SIG-M5 treated with dmso at 0.1 percent for 504 hours (cell line): ENCODE measurements around the gene SRGAP1.
"Not testable (repeated sequence)": the region's sequence is repeated elsewhere in the genome, so short reads cannot be mapped to it uniquely, and the experiment has no call there.

Experiments
- DNase-seq: peaks from one replicate; lab custom pipeline; 2025; ENCODE audit not compliant: unreplicated experiment; lab: John Stamatoyannopoulos, UW

SRGAP1 gene

DNA sequence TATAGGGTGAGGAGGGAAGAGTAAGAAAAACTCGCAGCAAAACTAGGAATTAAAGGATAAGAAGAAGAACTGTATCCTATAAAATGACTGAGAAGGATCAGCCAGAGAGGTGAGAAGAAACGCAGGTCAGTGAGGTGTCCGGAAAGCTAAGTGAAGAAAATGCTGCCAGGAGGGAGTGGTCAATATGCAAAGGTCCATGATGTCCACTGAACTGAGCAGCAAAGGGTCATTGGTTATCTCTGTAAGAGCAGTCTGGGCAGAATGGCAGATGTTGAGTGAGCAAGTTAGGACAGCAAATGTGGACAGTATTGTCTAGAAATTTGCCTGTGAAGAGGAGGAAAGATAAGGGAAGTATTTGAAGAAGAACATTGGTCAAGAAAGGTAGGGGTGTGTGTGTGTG is 155.4 kb downstream of the SRGAP1 start:
- DNase-seq = no peak

GRCh38 chr12:64001439-64001838 is 156.9 kb downstream of the SRGAP1 start:
- DNase-seq = no peak

DNA sequence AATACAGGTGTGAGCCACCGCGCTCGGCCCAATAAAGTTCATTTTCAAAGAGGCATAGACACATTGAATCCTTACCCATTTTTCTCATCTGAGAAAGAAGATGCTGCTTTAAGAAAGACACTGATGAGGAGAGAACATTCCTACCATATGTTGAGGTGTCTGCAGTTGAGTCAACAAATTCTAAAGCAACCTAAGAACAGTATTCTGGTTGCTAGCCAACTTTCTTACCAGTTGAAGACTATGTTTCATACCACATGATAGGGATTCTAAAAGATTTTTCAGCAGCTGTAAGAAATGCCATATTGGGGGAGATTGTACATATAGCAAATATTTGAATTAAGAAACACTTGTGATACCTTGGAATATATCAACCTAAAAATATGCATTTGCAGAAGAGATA is 160.1 kb downstream of the SRGAP1 start:
- DNase-seq = no peak

- DNase-seq = no peak
Measured at GRCh38 chr12:64006211-64006825, 161.8 kb downstream of the SRGAP1 start.

- no peak for DNase-seq
Measured at GRCh38 chr12:64007853-64008252, 163.4 kb downstream of the SRGAP1 start.

- no peak for DNase-seq
Measured at GRCh38 chr12:64008596-64008995, 164.1 kb downstream of the SRGAP1 start.

DNA sequence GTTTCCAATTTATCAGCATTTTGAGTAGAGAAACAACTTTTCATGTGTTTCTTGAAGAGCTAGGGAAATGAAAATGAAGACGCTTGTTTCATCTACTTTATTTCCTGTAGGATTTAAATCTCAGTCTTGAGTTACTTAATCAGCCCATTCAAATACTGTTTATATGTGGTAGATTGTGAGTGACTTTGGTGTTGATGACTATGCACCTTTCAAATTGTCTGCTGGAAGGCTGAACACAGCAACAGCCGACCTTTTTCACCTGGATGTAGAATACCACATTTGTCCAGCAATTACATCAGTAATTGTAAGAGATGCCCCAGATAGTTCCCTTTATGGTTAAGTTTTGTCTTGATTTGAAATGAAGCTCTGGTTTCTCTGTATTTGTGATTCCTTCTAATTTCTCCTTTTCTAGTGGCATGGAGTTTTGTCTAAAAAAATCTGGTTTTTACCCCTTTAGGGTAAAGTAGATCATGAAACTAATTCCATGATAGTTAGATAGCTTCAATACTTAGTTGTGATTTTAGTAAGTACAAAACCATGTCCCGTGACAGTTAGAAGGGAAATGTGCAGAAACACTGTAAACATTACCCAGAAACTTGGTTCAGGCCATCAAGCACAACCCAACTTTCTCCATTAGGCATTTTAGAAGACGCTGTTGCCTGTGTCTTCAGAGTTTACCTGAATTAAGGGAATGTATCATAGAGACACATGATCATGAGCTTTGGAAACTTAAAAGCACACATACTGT is 165.0 kb downstream of the SRGAP1 start:
- no peak for DNase-seq

- peak; percentile 48 for DNase-seq
Measured at GRCh38 chr12:64010069-64010686, 165.7 kb downstream of the SRGAP1 start.

DNA sequence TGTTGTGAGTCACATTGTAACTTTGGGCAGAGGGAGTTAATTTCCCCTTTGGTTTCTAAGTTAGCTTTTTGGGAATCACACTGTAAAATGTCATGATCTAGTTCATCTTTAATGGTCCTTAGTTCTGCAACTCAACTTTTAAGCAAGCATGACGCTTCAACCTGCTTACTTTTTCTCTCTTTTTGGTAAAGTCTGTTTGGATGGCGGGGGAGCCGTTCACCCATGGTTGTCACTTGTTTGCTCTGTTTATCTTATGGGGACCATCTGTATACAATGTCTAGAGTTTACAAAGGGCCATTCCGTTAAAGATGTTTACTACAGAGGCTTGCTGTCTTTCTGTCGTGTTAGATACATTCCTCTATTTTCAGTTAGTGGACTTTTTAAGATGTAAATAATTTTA is 172.0 kb downstream of the SRGAP1 start:
- no peak for DNase-seq

DNA sequence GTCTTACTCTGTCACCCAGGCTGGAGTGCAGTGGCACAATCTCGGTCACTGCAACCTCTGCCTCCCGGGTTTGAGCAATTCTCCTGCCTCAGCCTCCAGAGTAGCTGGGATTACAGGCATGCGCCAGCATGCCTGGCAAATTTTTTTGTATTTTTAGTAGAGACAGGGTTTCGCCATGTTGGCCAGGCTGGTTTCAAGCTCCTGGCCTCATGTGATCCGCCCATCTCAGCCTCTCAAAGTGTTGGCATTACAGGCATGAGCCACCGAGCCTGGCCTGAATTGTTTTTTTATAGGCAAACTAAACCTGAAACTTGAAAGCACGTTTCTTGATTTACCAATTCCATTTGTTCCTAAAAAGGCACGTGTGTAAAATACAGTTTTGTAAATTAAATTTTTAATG is 173.6 kb downstream of the SRGAP1 start:
- not testable (repeated sequence) for DNase-seq

- DNase-seq = no peak
Measured at GRCh38 chr12:64018524-64018923, 174.0 kb downstream of the SRGAP1 start.

- DNase-seq = no peak
Measured at GRCh38 chr12:64019101-64019500, 174.6 kb downstream of the SRGAP1 start.

DNA sequence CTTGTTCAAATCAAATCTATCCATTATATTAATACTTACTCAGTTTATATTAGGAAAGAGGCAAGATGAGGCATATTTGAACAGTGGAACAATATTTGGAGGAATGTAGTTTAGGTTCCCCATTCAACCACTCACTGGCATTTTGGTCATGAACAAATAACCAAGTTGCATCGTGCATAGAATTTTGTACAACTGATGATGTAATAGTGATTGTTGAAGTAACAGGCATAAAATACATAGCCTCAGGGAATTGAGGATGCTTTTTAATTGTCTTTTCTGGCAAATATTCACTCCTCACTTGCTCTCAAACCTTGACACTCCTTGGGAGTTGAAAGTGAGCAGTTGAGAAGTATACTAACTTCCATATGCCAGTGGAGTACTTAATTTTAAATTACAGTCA is 175.2 kb downstream of the SRGAP1 start:
- no peak for DNase-seq

DNA sequence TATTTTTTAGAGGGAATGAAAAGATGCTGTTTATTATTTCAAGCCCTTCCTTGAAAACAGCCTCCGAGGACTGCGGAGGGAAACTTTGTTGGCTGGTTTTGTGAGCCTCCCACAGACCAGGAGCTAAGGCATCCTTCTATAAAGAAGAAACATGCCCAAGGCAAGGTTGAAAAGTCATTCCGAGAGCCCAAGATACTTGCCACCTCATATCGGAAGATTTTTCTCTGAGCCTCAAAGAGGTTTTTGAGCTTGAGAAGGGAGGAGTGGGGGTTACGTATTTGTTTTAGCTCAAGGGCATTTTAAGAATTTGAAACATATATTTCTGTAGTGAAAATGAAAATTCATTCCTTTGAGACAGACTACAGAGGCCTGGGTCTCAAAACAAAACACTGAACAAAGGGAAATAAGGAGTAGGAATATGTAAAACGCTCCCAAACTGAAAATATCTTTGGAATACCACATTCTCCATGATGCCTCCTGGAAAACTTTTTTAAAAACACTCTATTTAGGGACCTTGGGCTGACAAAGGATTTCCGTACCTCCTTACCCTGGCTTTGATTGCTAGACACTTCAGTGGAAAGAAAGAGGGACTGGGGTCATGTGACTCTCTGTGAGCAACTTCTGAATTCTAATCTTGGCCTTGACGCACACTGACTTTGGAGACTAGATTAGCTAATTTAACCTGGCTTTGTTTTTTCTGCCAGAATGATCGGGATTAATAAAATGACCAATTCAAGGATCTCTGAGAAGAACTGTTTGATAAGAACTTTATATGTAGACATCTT is 180.9 kb downstream of the SRGAP1 start:
- DNase-seq = no peak

GRCh38 chr12:64027311-64027710 is 182.8 kb downstream of the SRGAP1 start:
- DNase-seq = no peak

GRCh38 chr12:64028541-64028940 is 184.0 kb downstream of the SRGAP1 start:
- DNase-seq = no peak

DNA sequence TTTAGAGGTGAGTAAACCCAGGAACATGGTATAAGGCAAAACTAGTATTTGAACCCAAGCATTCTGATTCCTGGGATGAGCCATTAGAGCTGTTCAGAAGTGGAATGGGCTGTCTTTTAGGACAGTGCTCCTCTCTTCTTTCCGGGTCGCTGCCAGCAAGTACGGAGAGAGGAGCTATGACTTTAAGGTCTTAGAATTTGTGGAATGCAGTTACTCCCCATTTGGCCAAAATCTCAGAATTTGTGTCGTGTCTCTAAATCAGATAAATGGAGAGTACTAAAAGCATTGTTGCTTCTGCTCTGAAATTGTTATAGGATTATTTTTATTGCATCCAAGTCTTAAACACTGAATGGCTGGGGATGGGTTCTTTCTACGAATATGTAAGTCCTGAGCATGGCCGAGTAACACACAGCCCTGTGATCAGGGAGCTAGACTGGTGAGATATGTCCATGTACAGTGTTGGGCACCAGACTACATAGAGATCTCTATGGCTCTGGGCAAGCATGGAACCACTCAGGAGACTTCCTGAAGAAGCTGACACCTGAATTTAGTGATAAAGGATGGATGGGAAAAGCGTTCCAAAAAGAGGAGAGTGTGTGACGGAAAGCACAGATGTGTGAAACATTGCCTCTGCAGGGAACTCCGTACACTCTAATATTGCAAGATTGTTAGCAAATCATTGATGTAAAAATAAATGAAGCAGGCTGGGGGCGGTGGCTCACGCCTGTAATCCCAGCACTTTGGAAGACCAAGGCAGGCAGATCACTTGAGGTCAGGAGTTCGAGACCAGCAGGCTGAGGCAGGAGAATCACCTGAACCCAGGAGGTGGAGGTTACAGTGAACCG is 184.7 kb downstream of the SRGAP1 start:
- DNase-seq = no peak

- DNase-seq = no peak
Measured at GRCh38 chr12:64030155-64030554, 185.7 kb downstream of the SRGAP1 start.

GRCh38 chr12:64034056-64034455 is 189.6 kb downstream of the SRGAP1 start:
- DNase-seq = not testable (repeated sequence)

DNA sequence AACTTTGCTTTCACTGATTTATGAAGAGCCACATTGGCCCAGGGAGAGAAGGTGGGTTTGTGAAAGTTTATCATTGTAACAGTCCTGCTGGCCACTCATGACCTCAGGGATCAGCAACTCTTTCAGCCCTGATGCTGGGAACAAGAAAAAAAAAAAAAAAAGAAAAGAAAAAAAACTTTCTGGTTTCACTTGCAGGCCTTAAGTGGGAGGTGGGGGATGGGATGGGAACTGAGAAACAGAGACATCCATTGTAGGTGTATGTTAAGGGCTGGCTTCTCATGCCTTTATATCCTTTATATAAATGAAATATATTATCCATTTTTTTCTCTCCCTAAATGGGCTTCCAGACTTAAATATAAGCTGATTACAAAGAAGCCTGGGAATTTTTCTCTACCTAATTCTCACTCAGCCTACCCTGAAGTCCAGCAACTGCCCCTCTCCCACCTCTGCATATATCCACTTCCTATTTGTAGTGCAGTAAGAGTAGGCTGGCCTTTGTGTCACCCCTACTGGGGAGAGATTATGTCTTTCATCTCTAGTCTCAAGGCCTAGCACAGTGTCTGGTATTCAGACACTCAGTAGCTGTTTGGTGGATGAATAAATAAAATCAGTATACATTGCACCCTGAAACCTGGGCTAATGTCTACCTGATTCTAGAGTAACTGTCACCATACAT is 190.5 kb downstream of the SRGAP1 start:
- DNase-seq = no peak
